K562 (cell line): ENCODE data around the gene DKC1. TPM values are rescaled to one million over a fixed set of nuclear protein-coding genes. Genes with fewer than 3 reads are reported as not detected.

Source experiments
- AFF4 ChIP-seq: sonication (generic); formaldehyde crosslinking; IDR thresholded peaks from 2 replicates; pipeline ENCODE4 v1.8.0; 2023; ENCODE audit warnings: mild to moderate bottlenecking, missing genetic modification reagents
- CBX3 ChIP-seq, 2 experiments: IDR thresholded peaks; 1 replicate in 1 of 2; 2 replicates in 1 of 2; pipeline ENCODE4 v1.6.1; 2012; ENCODE audit warnings: inconsistent platforms in 2 of 2, low read length in 2 of 2, borderline replicate concordance in 1 of 2, control low read depth in 1 of 2
- CHD7 ChIP-seq: fragments of 200-600 bp; sonication (generic); IDR thresholded peaks from one replicate; pipeline ENCODE4 v1.6.1; 2012; ENCODE audit warnings: mild to moderate bottlenecking, low read depth, low read length, inconsistent platforms
- E2F1 ChIP-seq: sonication (generic); formaldehyde crosslinking; IDR thresholded peaks from 2 replicates; pipeline ENCODE4 v1.8.1; 2023; ENCODE audit warnings: mild to moderate bottlenecking, missing genetic modification reagents, moderate library complexity
- FOS ChIP-seq: IDR thresholded peaks from 3 replicates; pipeline ENCODE4 v1.6.1; 2011; ENCODE audit not compliant: insufficient read length; ENCODE audit errors: extremely low read depth
- KDM4B ChIP-seq, 2 experiments: fragments of 450-650 bp in 1 of 2; sonication (generic) in 1 of 2; IDR thresholded peaks; 2 replicates each; pipeline ENCODE4 v1.6.1; 2016 to 2017; ENCODE audit warnings: borderline replicate concordance in 2 of 2, antibody characterized with exemption in 1 of 2, low read depth in 1 of 2, mild to moderate bottlenecking in 1 of 2
- L3MBTL2 ChIP-seq: fragments of 450-650 bp; IDR thresholded peaks from 2 replicates; pipeline ENCODE4 v1.6.1; 2016; ENCODE audit warnings: mild to moderate bottlenecking, moderate library complexity
- NFIC ChIP-seq: fragments of 450-650 bp; IDR thresholded peaks from 2 replicates; pipeline ENCODE4 v1.6.1; 2017; ENCODE audit warnings: mild to moderate bottlenecking, inconsistent platforms
- NONO ChIP-seq, 2 experiments: fragments of 200-400 bp in 1 of 2; fragments of 450-650 bp in 1 of 2; formaldehyde crosslinking in 1 of 2; IDR thresholded peaks; 2 replicates each; pipeline ENCODE4 v1.6.1; 2017; ENCODE audit warnings: low read depth in 2 of 2, mild to moderate bottlenecking in 2 of 2, moderate library complexity in 2 of 2, low read length in 1 of 2
- SOX6 ChIP-seq: fragments of 450-650 bp; IDR thresholded peaks from 2 replicates; pipeline ENCODE4 v1.6.1; 2014; ENCODE audit warnings: mild to moderate bottlenecking
- polyA plus RNA-seq, 8 experiments: library from polyadenylated mRNA; depleted of rRNA in 4 of 8; stranded (reverse) in 5 of 8; unstranded in 3 of 8; fragments of >200 nt; fragmentation: Nextera tagmentation in 2 of 8; fragmentation: Illumina TruSeq in 1 of 8; extraction: Ambion mirVana in 2 of 8; extraction: Trizol in 1 of 8; gene quantifications; 2 replicates each; pipeline versions ENCODE4 v1.2.1 to v1.2.3, GENCODE V29; 2011 to 2014; ENCODE audit warnings: inconsistent platforms in 1 of 8, missing spikeins in 1 of 8
- total RNA-seq, 7 experiments: library from RNA; depleted of rRNA in 6 of 7; stranded (reverse); fragments of >200 nt in 6 of 7; fragmentation: Illumina TruSeq in 2 of 7; extraction: Trizol in 2 of 7; gene quantifications; 2 replicates each; pipeline versions ENCODE4 v1.2.1 to v1.2.3, GENCODE V29; 2011 to 2021; ENCODE audit warnings: low replicate concordance in 1 of 7

The DKC1 gene
- total and polyA plus RNA-seq, 9 of the 15 experiments (the other 6 are each of a cell fraction or from before 2014, with no cell fraction given), result 205 to 313 (median 219) TPM

GRCh38 chrX:154804957-154805695 is 42.5 kb downstream of the DKC1 start, which contains the start of gene MPP1 (continued):
- TF ChIP-seq NFIC, result peak; percentile 31; the same call in 1 of the 2 replicates
- TF ChIP-seq CHD7, result no peak
- peak; percentile 78; the same call in 1 of the 2 replicates for TF ChIP-seq E2F1 (CRISPR knock-in tag)
- no peak for TF ChIP-seq FOS
- TF ChIP-seq CBX3 (IDR thresholded peaks at IDR 0.05; ENCODE audit: borderline replicate concordance in 1 of 2, low read length in 2 of 2), result peak in 1 of 2 experiments; percentile 24; a peak in 1 of 3 replicates
- TF ChIP-seq NONO (IDR thresholded peaks at IDR 0.05; ENCODE audit: low read depth in 2 of 2, low read length in 1 of 2), result peak in 1 of 2 experiments; percentile 51; a peak in 1 of 4 replicates
- peak; percentile 4; the same call in 1 of the 2 replicates for TF ChIP-seq AFF4 (CRISPR knock-in tag)
- no peak for TF ChIP-seq KDM4B (IDR thresholded peaks at IDR 0.05; ENCODE audit: borderline replicate concordance in 2 of 2, low read depth in 1 of 2)
- peak; percentile 31; the same call in 1 of the 2 replicates for TF ChIP-seq SOX6
- TF ChIP-seq L3MBTL2, result peak; percentile 54; the same call in 1 of the 2 replicates
